GM18907 (cell line): Measurements from ENCODE around the gene ST8SIA6.

Experiments used
- ATAC-seq: cut with Tn5 transposase; IDR thresholded peaks from one replicate; pipeline ENCODE4 v1.9.1; 2021; ENCODE audit warnings: mild to moderate bottlenecking, moderate library complexity; ENCODE audit not compliant: unreplicated experiment

ST8SIA6 gene

GRCh38 chr10:17273403-17273802 is 181.0 kb downstream of the ST8SIA6 start:
- ATAC-seq: no peak

GRCh38 chr10:17272648-17273047 is 181.7 kb downstream of the ST8SIA6 start:
- no peak for ATAC-seq
